ENCODE results near the gene ACTN4.

DNA sequence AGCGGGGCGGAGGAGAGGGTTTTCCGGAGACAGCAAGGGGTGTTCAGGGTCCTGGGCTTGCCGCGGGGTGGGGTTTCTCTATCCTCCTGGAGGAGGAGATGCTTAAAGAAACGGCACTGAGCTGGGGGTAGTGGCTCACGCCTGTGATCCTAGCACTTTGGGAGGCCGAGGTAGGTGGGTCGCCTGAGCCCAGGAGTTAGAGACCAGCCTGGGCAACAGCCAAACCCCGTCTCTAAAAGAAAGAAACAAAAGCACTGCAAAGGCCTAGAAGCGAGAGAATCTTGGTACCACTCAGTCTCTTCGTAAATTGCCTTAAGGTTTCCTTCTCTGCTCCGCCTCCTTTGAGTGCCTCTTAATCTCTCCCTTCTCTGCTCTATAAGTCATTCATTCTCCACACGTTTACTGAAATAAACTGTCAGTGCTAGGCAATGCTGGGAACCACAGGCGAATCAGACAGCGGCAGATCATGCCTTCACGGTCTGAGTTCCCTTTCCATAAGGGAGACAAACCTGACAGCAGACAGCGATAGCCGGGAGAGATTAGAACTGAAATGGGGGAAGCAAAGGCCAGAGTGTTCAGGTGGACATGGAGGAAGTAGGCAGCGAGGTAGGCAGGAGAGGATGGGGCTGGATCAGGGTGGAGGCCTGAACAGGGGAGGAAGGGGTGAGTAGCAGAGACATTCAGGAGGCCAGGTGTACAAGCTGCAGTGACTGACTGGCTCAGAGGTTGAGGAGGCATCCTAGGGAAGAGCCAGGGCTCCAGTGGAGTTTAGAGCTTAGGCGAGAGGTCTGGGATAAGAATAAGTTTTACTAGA, 27.9 kb upstream of the ACTN4 start:
- TF ChIP-seq, protein P1, sequence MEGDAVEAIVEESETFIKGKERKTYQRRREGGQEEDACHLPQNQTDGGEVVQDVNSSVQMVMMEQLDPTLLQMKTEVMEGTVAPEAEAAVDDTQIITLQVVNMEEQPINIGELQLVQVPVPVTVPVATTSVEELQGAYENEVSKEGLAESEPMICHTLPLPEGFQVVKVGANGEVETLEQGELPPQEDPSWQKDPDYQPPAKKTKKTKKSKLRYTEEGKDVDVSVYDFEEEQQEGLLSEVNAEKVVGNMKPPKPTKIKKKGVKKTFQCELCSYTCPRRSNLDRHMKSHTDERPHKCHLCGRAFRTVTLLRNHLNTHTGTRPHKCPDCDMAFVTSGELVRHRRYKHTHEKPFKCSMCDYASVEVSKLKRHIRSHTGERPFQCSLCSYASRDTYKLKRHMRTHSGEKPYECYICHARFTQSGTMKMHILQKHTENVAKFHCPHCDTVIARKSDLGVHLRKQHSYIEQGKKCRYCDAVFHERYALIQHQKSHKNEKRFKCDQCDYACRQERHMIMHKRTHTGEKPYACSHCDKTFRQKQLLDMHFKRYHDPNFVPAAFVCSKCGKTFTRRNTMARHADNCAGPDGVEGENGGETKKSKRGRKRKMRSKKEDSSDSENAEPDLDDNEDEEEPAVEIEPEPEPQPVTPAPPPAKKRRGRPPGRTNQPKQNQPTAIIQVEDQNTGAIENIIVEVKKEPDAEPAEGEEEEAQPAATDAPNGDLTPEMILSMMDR (IDR thresholded peaks at IDR 0.05): no peak
- no peak for TF ChIP-seq EZH2 (IDR thresholded peaks at IDR 0.05)

Measured in neural progenitor cell (in vitro differentiated cells).